NCI-H2107 treated with DMSO at 0.1 percent for 48 hours (cell line): ENCODE measurements around the gene LONRF2.
A peak's percentile ranks its signal among the peaks of the same experiment; 100 is the strongest.

Experiments used
- DNase-seq: peaks from one replicate; lab custom pipeline; 2025; ENCODE audit not compliant: unreplicated experiment; lab: John Stamatoyannopoulos, UW

Gene LONRF2

DNA sequence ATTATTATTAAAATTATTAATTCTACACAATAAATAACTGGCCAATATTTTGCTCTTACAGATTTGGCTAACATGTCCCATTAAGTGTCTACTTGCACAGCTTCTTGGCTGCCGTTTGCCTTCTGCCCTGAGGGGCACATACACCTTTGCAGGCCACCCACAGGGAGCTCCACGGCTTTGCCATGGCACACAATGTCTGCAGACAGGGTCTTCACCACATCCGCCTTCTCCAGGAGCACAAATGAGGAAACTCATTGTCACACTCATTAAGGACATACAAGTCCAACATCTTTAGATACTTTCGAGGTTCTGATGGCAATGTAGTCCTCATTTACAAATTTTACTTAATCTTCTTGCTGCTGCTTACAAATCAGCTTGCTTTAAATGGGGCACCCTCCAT is 45.6 kb downstream of the LONRF2 start:
- DNase-seq, result no peak

DNA sequence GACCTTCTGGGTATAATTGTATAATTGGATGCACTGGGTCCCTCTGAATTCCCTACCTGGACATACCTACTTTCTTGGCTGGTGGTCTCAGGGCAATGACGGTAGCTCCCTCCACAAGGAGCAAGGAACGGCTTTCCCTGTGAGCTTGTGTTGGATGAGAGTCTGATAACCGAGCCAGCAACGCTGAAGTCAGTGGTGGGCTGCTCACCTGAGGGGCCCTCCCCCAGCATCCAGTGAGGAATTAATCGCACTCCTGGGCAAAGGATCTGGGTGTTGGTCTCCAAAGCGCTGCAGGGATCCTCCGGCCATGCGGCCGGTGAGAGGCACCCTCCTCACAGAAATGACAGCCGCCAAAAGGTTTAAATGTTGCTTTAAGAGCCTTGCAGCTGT is 47.1 kb downstream of the LONRF2 start:
- no peak for DNase-seq

DNA sequence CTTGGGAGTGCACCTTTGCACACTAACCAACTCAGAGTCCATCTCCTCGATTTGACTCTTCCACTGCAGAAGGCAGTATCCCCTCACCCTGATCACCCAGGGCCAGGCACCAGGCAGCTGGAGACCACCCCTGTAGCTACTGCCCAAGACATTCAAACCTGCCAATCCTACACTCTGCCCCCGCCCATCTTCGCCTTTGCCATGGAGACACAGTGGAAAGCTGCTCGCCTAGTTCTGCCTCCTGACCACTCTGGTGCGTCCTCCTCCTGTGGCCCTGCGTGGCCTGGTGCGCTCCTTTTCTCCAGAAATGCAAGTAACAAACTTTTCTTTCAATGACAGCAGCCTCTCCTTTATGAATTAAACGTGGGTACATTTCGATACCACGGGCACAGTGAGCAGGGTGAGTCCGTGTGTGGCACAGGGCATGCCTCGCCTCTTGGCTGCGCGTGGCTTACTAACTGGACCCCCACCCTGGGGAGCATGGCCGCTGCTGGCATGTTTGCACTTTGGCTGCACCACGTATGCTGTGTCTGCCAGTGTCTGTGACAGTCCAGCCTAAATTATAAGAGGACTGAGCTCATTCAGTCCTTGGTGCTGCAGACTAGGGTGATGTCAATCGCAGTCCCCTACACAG is 47.6 kb downstream of the LONRF2 start:
- DNase-seq, result no peak

DNA sequence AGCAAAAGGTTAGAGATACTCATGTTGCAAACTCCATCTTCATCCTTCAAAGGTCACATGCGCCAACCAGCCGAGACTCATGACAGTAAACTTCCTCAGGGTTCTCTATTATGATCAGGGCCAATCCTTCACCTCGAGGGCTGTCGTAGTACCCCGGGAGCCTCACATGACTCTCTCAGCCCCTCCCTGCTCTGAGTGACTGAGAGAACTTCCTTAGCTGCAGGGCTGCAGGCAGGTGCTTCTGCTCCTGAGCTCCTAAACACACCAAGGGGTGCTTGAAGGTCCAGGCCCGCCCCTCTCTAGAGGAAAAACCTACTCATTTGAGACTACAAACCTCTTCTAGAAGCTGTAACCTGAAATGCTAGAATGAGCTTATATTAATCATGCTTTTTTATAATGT is 48.2 kb downstream of the LONRF2 start:
- DNase-seq, result no peak

DNA sequence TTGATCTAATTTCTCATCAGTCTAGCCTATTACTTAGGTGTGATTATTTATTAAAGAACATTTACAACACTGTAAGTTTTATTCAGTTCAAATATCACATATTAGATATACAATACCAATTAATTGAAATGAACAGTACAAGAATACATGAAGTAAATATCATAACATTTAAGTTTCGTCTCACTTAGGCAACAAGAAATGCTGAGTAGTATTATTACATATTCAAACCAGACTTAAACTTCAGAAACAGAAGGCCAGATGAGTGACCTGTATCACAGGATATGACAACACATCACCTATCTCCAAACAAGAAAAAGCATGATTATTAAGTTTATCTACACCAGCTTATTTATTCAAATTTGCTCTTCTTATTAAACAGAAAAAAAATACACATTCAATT is 48.9 kb downstream of the LONRF2 start:
- no peak for DNase-seq

DNA sequence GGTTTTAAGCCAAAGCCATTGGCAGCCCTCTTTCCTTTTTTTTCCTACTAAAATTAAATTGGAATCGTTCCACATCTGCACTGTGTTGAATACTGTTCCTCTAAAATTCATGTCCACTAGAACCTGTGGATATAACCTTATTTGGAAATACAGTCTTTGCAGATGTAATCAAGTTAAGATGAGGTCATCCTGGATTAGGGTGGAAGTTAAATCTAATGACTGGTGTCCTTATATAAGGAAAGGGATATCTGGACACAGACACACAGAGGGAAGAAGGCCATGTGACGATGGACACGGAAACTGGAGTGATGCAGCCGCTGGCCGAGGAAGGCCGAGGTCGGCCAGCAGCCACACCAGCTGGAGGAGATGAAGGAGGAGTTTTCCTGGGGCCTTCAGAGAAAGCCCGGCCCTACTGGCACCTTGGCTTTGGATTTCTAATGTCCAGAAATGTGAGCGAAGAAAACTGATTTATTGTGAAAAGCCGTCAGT is 49.4 kb downstream of the LONRF2 start:
- no peak for DNase-seq

DNA sequence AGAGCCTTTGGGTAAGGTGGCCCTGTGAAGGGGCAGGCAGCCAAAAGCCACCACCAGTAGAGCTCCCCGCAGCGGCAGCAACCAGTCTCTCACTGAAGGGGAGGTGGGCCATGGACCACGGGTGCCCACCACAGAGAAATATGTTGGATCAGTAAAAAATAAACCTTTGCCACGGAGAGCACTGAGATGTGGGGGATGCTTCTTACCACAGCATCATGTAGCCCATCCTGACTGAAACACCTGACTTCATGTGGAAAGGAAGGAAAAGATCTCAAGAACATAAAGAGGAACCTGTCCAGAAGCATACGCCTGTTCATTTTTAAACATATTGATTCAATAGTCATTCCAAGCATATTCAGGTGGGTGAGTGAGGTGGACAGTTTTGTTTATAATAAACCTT is 51.1 kb downstream of the LONRF2 start:
- no peak for DNase-seq

DNA sequence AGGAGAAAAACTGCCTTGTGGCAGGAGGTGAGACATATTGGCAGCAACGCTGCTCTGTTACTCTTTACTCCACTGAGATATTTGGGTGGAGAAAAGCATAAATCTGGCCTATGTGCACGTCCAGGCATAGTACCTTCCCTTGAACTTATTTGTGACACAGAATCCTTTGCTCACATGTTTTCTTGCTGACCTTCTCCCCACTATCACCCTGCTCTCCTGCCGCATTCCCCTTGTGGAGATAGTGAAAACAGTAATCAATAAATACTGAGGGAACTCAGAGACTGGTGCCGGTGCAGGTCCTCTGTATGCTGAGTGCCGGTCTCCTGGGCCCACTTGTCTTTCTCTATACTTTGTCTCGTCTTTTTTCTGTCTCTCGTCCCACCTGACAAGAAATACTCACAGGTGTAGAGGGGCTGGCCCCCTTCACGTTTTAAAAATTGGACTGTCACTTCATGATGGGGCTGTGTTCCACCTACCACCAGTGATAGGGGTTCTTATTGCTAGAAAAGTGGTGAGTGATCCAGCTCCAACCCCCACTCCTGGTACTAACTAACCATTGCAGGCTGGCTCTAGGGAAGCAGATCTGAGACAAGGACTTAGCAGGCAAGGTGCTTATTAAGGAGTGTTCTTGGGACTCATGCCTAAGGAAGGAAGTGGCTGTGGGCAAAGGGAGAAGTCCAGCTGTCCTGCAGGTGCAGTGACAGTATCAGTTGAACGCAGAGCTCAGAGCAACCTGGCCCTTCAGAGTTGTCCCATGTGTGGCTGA is 51.7 kb downstream of the LONRF2 start:
- DNase-seq, result no peak

DNA sequence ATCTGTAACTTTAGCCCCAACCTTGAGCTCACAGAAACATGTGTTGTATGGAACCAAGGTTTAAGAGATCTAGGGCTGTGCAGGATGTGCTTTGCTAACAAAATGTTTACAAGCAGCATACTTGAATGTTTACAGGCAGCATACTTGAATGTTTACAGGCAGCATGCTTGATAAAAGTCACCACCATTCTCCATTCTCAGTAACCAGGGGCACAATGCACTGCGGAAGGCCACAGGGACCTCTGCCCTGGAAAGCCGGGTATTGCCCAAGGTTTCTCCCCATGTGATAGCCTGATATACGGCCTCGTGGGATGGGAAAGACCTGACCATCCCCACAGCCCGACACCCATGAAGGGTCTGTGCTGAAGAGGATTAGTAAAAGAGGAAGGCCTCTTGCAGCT is 52.4 kb downstream of the LONRF2 start:
- no peak for DNase-seq

DNA sequence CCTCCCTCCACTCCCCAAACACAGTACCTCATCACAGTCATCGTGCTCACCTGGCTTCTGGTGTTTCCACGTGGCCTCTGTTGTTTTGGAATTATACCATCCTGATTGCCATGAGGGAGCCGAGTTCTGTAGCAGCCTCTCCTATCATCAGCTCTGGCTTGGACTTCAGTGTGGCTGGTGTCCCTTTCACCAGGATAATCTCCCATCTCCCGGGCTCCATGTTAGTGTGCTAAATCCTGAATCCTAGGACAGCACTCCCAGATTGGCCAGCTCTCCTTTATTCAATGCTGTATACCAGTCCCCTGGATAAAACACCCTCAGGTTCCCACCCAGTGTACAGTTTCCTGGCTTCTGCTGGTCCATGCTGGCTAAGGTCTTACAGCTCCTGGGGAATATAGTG is 53.3 kb downstream of the LONRF2 start:
- no peak for DNase-seq

DNA sequence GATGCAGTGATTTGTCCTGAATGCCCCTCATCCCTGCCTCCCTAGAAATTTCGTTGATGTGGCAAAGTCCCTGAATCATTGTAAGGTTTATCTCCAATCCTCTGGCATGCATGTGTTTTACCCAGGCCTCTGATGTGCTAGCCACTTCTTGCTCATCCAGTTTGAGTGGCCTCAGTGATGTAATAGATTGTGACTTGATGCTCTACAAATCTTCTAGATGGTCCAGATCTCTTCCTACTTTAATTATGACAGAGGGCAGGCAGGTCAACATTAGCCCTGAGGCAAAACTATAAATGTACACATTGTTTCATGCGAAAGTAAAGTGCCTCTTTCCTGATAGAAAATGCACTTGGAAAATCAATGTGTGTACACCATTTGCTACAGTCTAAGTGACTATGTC is 54.5 kb downstream of the LONRF2 start:
- no peak for DNase-seq

DNA sequence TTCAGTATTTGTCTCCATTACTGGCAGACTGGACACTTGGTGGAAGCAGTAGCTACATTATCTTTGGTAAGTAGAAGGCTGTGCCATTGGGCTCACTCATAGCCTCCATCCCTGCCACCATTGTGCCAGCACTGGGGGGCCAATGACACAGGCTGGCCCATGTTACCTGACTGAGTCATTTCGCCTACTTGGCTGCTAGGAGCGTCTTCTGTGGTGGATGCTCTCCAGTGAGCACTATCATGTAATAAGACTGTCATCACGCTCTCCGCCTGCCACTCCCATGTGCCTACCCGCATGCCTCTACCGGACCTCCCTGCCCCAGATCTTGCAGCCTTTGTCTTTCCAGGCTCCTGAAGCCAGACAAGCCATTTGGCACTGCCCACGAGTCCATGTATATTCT is 56.2 kb downstream of the LONRF2 start:
- DNase-seq, result no peak

DNA sequence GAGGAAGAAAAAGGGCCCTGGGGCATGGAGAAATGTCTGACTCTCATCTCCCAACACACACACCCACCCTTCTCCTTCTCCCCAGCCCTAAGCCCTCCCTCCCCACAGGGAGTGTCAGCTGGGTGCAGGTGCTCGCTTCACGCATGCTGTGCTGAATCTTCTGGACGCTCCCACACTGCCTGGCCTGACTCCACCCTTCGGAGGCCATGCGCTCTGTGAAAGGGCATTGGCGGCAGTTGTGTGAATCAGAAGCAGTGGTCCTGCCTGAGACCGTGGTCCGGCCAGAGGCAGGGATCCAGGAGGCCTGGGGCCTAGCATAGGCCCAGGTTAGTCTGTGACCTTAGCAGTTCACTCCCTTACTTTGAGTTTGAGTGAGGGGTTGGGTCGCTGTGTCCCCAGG is 57.1 kb downstream of the LONRF2 start:
- no peak for DNase-seq

DNA sequence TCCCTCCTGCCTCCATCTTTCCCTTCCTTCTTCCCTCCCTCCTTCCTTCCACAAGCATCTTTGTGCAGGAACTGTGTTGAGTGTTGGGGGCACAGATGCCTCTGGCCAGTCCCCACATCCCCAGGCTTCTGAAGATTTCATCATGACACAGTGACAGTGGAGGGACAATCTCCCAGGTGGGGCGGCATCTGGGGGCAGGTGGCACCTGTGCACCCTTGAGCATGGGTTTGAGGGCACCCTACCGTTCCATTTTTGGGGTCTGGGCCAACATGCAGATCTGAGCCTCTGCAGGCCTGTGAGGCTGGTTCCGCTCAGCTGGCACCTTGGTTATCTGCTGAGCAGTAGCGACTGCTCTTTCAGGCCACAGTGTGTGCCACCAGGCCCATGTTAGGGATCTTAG is 57.6 kb downstream of the LONRF2 start:
- no peak for DNase-seq

DNA sequence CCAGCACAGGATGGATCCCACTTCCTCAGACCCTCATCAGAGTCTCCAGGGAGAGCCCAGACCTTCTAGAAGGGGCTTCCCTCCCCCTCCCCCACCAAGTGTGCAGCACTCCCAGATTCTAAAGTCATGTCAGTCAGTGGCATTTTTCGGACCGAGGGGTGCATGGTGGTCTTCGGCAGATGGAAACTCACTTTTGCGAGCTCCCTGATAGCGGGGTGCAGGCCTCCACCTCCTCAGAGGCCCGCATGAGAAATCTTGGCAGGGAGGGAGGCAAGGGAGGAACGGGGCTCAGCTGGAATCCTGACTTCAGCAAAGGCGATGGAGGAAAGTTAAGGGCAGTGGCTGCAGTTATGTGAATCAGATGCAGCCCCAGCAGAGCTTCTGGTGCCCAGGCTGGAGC is 58.2 kb downstream of the LONRF2 start:
- no peak for DNase-seq

DNA sequence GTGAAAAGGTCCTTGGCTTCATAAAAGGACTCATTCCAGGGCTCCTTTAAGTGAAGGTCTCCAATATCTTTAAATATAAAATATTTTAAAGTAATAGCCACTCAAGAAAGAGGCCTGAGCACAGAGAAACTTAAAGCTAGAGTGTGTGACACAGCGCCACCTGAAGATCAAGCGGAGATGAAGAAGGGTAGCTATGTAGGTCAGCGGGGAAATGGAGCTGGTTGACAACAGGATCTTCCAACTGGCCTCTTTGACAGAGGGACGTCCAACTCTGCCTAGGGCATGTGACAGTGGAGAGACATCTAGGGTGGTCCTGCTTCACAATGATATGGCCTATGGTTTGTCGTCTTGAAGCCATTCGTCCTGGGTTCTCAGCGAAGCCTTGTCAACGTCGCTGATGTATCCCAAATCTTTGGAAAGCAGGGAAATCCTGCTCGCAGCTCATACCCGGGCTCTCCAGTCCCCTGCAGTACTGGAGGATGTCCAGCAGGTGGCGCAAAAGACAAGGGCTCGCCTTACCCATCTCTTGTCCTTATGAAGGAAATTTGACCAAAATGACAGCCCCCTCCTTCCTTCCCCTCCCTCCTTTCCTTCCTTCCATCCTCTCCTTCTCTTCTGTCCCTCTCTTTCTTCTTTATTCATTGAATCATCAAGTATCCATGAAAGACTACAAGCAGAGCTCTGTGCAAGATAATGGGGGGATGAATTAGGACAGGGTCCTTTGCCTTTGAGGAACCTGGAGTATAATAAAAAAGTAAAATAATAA is 59.6 kb downstream of the LONRF2 start:
- DNase-seq, result no peak

DNA sequence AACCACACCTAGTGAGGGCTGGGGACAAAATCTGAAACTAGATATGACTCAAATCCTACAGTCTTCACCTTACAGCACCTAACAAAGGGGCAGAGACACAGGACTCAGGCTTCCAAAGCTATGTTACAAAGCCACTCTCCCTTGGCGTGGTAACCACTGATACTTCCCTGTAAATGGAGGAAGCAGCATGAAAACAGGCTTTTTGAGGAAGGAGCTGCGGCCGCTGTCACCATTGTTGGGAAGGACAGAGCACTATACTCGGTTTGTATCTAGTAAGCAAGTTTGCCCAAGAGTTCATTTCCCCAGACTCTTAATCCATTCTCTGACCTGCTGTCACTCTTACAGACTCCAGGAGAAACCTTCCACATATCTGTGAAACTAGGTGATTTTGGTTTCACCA is 60.3 kb downstream of the LONRF2 start:
- DNase-seq, result no peak

DNA sequence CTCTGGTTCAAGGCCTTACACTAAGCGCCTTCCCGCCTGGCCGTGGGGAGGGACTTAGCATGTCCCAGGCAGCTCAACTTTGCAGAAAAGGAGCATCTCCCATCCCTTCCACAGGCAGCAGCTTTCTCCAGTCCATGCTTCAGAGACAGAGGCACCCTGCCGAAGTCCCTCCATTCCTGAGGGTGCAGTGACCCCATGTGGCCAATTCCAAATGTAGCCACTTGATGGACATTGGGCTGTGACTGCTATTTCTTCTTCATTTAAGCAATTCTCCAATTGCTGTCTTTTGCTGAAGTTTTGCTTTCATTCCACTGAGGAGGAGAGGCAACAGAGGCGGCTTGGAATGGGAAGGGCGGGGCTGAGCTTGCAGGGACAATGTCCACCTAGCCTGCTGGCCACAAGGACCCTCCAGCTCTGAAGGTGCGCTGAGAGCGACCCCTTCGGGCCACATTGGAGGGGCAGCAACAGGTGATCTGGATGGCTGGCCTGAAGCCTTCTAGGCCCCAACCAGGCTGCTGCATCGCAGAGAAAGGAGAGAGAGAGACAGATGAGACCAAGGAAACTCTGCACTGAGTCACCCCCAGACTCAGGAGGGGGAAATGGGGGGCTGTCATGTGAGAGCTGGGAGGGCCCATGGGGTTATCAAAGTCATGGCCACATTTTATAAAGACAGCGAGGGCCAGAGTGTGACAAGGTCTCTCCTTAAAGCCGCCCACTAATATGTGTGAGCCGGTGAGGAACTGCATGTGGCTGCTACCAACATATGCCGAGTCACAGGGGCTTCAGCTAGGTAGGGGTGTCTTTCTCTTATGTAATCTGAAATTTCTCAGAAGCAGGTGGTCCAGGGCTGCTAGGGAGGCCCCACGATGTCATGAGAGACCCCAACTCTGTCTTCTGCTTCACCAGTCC is 61.3 kb downstream of the LONRF2 start:
- DNase-seq, result peak; percentile 54

DNA sequence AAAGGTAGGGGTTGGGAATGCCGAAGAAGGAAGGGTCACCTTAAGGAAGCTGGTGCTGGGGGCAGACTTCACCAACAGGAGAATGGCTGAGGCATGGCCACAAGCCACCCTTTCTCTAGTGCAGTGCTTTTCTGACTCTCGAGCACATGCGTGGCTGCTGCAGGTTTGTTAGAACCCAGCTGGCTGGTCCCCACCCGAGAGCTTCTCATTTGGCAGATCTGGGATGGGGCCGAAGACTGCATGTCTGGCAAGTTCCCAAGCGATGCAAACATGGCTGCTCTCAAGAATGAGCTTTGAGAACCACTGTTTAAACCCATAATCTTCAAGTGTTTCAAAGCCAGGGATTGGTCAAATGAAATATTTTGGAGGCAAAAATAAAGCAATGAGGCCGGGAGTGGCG is 63.2 kb downstream of the LONRF2 start:
- no peak for DNase-seq

DNA sequence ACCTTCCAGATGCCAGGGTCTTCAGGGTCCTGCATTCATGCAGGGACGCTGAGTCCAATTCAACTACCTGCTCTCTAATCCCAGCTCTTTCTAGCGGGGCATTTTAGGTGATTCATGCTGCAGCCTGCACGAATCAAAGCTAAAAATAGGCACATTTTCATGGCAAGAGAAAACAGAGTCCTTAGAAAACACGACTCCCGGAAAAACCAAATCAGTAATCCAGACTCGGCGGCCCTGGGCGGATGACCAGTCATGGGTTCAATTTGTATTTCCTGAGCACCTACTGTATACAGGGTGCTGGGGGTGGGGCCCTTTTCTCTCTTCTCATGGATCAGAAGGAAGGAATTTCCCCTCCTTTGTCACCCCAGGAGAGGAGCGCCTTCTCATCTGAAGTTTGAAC is 64.4 kb downstream of the LONRF2 start:
- DNase-seq, result no peak

DNA sequence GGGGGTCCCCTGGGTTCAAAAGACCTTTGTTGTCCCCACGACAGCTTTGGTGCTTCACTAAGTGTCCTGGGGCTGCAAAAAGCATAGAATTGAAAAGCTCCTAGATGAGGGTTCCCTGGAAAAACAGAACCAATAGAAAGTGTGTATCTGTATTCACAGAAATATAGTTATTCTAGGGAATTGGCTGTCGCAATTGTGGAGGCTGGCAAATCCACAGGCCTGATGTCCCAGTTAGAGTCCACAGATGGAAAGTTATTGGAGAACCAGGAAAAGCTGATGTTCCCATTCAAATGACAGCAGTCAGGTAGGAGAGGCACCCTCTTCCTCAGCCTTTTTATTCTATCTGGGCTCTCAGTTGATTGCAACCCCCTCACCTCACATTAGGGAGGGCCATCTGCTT is 65.5 kb downstream of the LONRF2 start:
- no peak for DNase-seq
